ENCODE results near the gene ABHD15.

The ABHD15 gene

DNA sequence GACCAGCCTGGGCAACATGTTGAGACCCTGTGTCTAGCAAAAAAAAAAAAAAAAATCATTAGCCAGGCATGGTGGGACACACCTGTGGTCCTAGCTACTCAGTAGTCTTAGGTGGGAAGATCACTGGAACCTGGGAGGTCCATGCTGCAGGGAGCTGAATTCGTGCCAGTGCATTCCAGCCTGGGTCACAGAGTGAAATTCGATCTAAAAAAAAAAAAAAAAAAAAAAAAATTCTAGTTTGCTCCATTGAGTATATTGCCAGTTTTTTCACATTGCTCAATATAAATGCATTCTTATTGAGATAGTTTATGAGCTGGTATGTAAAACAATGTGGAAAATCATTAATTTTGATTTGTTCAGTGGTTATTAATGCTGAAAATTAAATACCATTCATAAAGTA is 52.0 kb downstream of the ABHD15 start:
- no peak for DNase-seq

DNA sequence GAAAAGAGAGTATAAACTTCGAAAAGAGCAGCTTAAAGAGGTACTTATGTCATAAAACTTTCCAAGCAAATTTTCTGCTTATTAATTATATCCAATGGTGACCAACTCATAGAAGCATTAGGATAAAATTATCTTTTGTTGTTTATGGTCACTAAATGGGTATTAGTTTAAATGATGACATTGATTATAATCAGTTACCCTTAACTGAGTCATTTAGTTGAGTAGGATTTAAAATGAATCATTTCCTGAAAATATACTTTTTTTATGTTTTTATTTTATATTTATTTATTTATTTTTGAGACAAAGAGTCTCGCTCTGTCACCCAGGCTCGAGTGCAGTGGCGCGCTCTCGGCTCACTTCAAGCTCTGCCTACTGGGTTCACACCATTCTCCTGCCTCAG is 55.9 kb downstream of the ABHD15 start:
- DNase-seq = no peak
